ENCODE data around the gene DKC1. TPM values are rescaled to one million over a fixed set of nuclear protein-coding genes. Genes with fewer than 3 reads are reported as not detected.
A peak's percentile ranks its signal among the peaks of the same experiment; 100 is the strongest.

The DKC1 gene
- total and polyA plus RNA-seq, 2 donors from 2014 or later = 21.7 to 35.7 TPM

DNA sequence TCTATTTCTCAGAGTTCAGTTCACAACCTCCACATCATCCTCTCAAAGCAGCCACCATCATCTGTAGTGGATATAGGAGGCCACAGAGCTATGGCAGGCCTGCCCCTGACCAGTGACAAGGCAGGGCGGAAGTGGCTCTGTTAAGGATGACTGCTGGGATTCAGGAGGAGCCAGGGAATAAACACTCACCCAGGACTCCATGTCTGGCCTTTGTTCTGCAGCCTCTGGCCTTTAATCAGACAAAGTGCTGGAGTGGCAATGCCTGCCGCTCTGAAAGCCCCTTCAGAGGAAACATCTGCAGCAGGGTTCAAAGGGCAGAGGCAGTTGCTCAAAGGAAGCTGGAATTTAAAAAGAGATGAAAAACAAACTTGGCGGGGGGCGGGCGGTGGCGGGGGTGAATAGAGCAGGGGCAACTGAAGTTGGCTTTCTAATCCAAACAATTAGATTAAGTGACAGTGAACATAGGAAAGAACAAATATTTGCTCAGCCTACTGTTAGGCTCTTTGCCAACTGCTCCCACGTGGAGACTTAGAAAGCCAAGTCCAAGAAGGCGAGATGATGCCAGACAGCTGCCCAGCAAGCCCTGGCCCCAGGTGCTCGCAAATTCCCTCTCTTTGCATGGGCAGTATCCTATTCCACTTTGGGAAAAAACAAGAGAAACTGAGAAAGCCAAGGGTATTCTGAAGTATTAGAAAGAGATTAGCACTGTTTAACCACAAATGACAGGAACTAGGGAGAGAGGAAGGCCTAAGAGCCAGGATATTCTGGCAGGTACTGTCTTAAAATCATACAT is 37.1 kb downstream of the DKC1 start:
- Histone ChIP-seq H3K9ac (ENCODE audit: low read length in 3 of 3) (no peak overlapping the region), H3K4me3 (ENCODE audit: low read length in 3 of 3) (peak overlapping the region in 2 of 3 donors; percentile 3 to 12)
- FAIRE-seq = no peak

DNA sequence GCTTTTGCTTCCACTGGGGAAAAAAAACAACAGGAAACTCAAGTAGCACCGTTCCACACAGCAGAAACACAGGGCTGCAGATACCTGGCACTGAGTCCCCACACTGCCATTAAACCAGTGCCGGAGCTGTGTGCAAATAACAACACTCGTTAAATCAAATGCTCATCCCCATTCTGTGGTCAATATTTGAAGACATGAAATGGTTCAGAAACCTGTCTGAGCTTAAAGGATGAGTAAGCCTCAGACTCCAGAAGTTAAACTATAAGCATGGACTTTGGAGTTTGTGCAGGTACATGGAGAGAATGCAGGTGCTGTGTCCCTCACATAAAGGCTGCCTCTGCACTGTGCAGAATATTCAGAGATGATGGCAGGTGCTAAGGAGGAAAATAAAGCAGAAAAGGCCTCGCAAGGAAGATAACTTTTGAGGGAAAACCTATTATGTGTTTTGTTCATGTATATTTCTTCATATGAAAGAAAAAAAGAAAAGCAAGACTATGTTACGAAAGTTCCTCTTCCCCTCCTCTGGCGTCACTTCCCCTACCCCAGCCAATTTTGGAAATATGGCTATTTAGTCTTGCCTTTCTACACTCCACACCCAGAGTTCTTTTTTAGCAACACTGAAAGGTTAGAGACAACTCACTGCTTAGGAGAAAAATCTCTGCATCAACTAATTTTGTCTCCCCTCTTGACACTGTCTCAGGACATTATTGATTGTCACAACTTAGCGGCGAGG is 38.0 kb downstream of the DKC1 start:
- Histone ChIP-seq H3K9me3 (ENCODE audit: control insufficient read depth in 2 of 3, insufficient read depth in 1 of 3, low read length in 3 of 3) (no peaks in the 10 kb centered on the region), H3K27ac (ENCODE audit: low read depth in 2 of 2, low read length in 2 of 2) (no peak overlapping the region), H3K9ac (ENCODE audit: low read length in 3 of 3) (no peak overlapping the region), H3K4me3 (ENCODE audit: low read length in 3 of 3) (peak overlapping the region in 1 of 3 donors; percentile 3), H3K36me3 (ENCODE audit: control insufficient read depth in 2 of 3, insufficient read depth in 3 of 3, low read length in 3 of 3) (no peaks in the 10 kb centered on the region), H3K4me1 (ENCODE audit: control insufficient read depth in 2 of 3, insufficient read depth in 2 of 3, low read depth in 1 of 3, low read length in 3 of 3) (peaks cover 0 to 15% (median 3%) of the 10 kb centered on the region in 3 donors), H3K27me3 (ENCODE audit: control insufficient read depth, insufficient read depth, low read length) (no peaks in the 10 kb centered on the region)
- no peak for DNase-seq
- no peak for FAIRE-seq
- TF ChIP-seq, protein P1, sequence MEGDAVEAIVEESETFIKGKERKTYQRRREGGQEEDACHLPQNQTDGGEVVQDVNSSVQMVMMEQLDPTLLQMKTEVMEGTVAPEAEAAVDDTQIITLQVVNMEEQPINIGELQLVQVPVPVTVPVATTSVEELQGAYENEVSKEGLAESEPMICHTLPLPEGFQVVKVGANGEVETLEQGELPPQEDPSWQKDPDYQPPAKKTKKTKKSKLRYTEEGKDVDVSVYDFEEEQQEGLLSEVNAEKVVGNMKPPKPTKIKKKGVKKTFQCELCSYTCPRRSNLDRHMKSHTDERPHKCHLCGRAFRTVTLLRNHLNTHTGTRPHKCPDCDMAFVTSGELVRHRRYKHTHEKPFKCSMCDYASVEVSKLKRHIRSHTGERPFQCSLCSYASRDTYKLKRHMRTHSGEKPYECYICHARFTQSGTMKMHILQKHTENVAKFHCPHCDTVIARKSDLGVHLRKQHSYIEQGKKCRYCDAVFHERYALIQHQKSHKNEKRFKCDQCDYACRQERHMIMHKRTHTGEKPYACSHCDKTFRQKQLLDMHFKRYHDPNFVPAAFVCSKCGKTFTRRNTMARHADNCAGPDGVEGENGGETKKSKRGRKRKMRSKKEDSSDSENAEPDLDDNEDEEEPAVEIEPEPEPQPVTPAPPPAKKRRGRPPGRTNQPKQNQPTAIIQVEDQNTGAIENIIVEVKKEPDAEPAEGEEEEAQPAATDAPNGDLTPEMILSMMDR (IDR thresholded peaks at IDR 0.05; ENCODE audit: borderline replicate concordance, extremely low read depth, insufficient read depth) = no peak
- intact Hi-C loops (cut with DNase I) = no loop called here

More for the DNA sequence above, 37.1 kb downstream of the DKC1 start:
- DNase-seq = peak in 2 of 5 donors; percentile 12 to 51
- TF ChIP-seq, protein P1 (IDR thresholded peaks at IDR 0.05; ENCODE audit: borderline replicate concordance, extremely low read depth, insufficient read depth) = no peak
- H3K36me3 ChIP-seq (ENCODE audit: control insufficient read depth in 2 of 3, insufficient read depth in 3 of 3, low read length in 3 of 3) = no peaks in the 10 kb centered on the region
- no peaks in the 10 kb centered on the region for H3K27me3 ChIP-seq (ENCODE audit: control insufficient read depth, insufficient read depth, low read length)
- no peaks in the 10 kb centered on the region for H3K9me3 ChIP-seq (ENCODE audit: control insufficient read depth in 2 of 3, insufficient read depth in 1 of 3, low read length in 3 of 3)
- intact Hi-C loops (cut with DNase I) = no loop called here
- H3K4me1 ChIP-seq (ENCODE audit: control insufficient read depth in 2 of 3, insufficient read depth in 2 of 3, low read depth in 1 of 3, low read length in 3 of 3) = peaks cover 0 to 15% (median 3%) of the 10 kb centered on the region in 3 donors
- H3K27ac ChIP-seq (ENCODE audit: low read depth in 2 of 2, low read length in 2 of 2) = peak overlapping the region in 1 of 2 donors; percentile 3

DNA sequence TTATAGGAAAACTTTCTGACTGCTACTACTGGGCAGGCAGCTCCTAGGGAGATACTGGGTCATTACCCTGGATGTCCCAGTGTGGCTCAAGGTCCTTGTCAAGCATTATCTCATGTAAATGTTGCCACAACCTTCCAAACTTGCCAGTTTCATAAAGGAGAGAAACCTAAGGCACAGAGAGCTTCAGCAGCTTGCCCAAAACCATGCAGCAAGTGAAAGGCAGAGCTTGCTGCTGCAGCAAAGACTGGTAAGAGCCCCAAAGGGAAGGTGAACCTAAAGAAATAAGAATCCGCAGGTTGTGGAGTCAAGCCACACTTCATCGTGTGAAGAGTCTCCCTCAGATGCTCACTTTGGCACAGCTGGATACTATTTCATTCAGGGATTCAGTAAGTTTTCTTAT is 40.3 kb downstream of the DKC1 start:
- no peak for DNase-seq
- peak overlapping the region in 1 of 2 donors; percentile 32 for H3K27ac ChIP-seq (ENCODE audit: low read depth in 2 of 2, low read length in 2 of 2)
- H3K27me3 ChIP-seq (ENCODE audit: control insufficient read depth, insufficient read depth, low read length) = no peaks in the 10 kb centered on the region
- intact Hi-C loops (cut with DNase I) = no loop called here
- no peak overlapping the region for H3K4me3 ChIP-seq (ENCODE audit: low read length in 3 of 3)
- no peak for FAIRE-seq
- no peaks in the 10 kb centered on the region for H3K36me3 ChIP-seq (ENCODE audit: control insufficient read depth in 2 of 3, insufficient read depth in 3 of 3, low read length in 3 of 3)
- TF ChIP-seq, protein P1 (IDR thresholded peaks at IDR 0.05; ENCODE audit: borderline replicate concordance, extremely low read depth, insufficient read depth) = no peak
- no peaks in the 10 kb centered on the region for H3K9me3 ChIP-seq (ENCODE audit: control insufficient read depth in 2 of 3, insufficient read depth in 1 of 3, low read length in 3 of 3)
- peaks cover 0 to 13% (median 3%) of the 10 kb centered on the region in 3 donors for H3K4me1 ChIP-seq (ENCODE audit: control insufficient read depth in 2 of 3, insufficient read depth in 2 of 3, low read depth in 1 of 3, low read length in 3 of 3)
- no peak overlapping the region for H3K9ac ChIP-seq (ENCODE audit: low read length in 3 of 3)

Measured in kidney (tissue), 14 donors.